T-cell (primary cell): Measurements from ENCODE around the gene PABPN1L. TPM values are rescaled to one million over a fixed set of nuclear protein-coding genes. Genes with fewer than 3 reads are reported as not detected.
A peak's percentile ranks its signal among the peaks of the same experiment; 100 is the strongest.
"Not testable (repeated sequence)": the region's sequence is repeated elsewhere in the genome, so short reads cannot be mapped to it uniquely, and the experiment has no call there.

Source experiments
- ATAC-seq, 4 experiments: fragments of 200-7000 bp in 3 of 4; fragments of 150-1000 bp in 1 of 4; cut with Tn5 transposase; replicated peaks in 1 of 4; 1 replicate in 3 of 4; 2 replicates in 1 of 4; pipeline ENCODE4 v1.10.0; 2021; ENCODE audit warnings: moderate library complexity in 3 of 4, mild to moderate bottlenecking in 2 of 4, moderate number of reproducible peaks in 1 of 4
- CTCF ChIA-PET, 2 donors: fragments of 300-600 bp; sonication (Branson Sonifier 250); formaldehyde crosslinking; loops; one replicate each; lab custom pipeline; 2022; ENCODE audit warnings: antibody characterized with exemption in 2 of 2; lab: Charles Lee
- POLR2A ChIA-PET, 2 donors: fragments of 300-600 bp; sonication (Branson Sonifier 250); formaldehyde crosslinking; loops; one replicate each; lab custom pipeline; 2022; ENCODE audit warnings: antibody characterized with exemption in 2 of 2; lab: Charles Lee
- DNase-seq, 35 experiments: peaks; one replicate each; pipeline versions ENCODE4 v3.0.0 to v3.0.0-alpha.2; 2013 to 2023
- H3K27ac ChIP-seq: one replicate; pipeline ENCODE4 v1.5.1; 2013; ENCODE audit warnings: low read length
- H3K27me3 ChIP-seq, 2 experiments: replicated peaks in 1 of 2; 1 replicate in 1 of 2; 2 replicates in 1 of 2; pipeline versions ENCODE4 v1.6.1 to v1.7.0; 2013; ENCODE audit warnings: low read length in 1 of 2, mixed read lengths in 1 of 2; ENCODE audit not compliant: control insufficient read depth in 2 of 2, insufficient read depth in 2 of 2; ENCODE audit errors: extremely low read depth in 1 of 2
- H3K36me3 ChIP-seq, 2 donors: 1 replicate in 1 of 2; 2 replicates in 1 of 2; pipeline versions ENCODE4 v1.6.1 to v1.7.0; 2013; ENCODE audit warnings: low read length in 1 of 2; ENCODE audit not compliant: control insufficient read depth in 2 of 2, insufficient read depth in 1 of 2; ENCODE audit errors: extremely low read depth in 1 of 2
- H3K4me1 ChIP-seq, 2 experiments: 1 replicate in 1 of 2; 2 replicates in 1 of 2; pipeline versions ENCODE4 v1.6.1 to v1.7.0; 2013; ENCODE audit warnings: low read length in 2 of 2, mixed read lengths in 1 of 2; ENCODE audit not compliant: insufficient read depth in 2 of 2, control insufficient read depth in 1 of 2; ENCODE audit errors: extremely low read depth in 1 of 2
- H3K4me3 ChIP-seq, 2 donors: 1 replicate in 1 of 2; 2 replicates in 1 of 2; pipeline versions ENCODE4 v1.5.1 to v1.7.0; 2013; ENCODE audit warnings: mild to moderate bottlenecking in 2 of 2, low read length in 1 of 2, moderate library complexity in 1 of 2; ENCODE audit not compliant: control insufficient read depth in 1 of 2; ENCODE audit errors: extremely low read depth in 1 of 2
- H3K9me3 ChIP-seq: 2 replicates; pipeline ENCODE4 v1.7.0; 2013
- H3K27ac Mint-ChIP-seq, 2 donors: one replicate each; pipeline ENCODE4 v1.8.0; 2020 to 2021; ENCODE audit warnings: mild to moderate bottlenecking in 2 of 2, mixed read lengths in 2 of 2
- H3K27me3 Mint-ChIP-seq, 2 donors: one replicate each; pipeline ENCODE4 v1.8.0; 2021 to 2022; ENCODE audit warnings: mixed read lengths in 2 of 2
- H3K36me3 Mint-ChIP-seq: one replicate; pipeline ENCODE4 v1.8.0; 2021; ENCODE audit warnings: mixed read lengths
- H3K4me1 Mint-ChIP-seq, 3 donors: one replicate each; pipeline ENCODE4 v1.8.0; 2020 to 2022; ENCODE audit warnings: mixed read lengths in 3 of 3, mild to moderate bottlenecking in 1 of 3
- H3K4me3 Mint-ChIP-seq, 3 donors: one replicate each; pipeline ENCODE4 v1.8.0; 2020 to 2022; ENCODE audit warnings: mild to moderate bottlenecking in 3 of 3, mixed read lengths in 3 of 3, moderate library complexity in 3 of 3
- H3K9me3 Mint-ChIP-seq, 3 donors: one replicate each; pipeline ENCODE4 v1.8.0; 2020 to 2022; ENCODE audit warnings: mixed read lengths in 3 of 3
- WGBS: methylation state at CpG from one replicate; pipeline ENCODE4 v1.1.5; 2013; ENCODE audit warnings: missing lambda C conversion rate; ENCODE audit not compliant: insufficient coverage; 5-methylcytosine and 5-hydroxymethylcytosine counted together
- total RNA-seq, 35 experiments: library from RNA in 6 of 35; stranded (reverse) in 6 of 35; fragments of 120-200 nt in 1 of 35; gene quantifications; one replicate each; pipeline versions ENCODE4 v1.2.1 to v1.2.4 and lab custom pipeline; 2013 to 2026

PABPN1L gene
- total RNA-seq, 5 donors from 2014 or later (not counting 1 experiment from before 2014, with no cell fraction given), result not detected

DNA sequence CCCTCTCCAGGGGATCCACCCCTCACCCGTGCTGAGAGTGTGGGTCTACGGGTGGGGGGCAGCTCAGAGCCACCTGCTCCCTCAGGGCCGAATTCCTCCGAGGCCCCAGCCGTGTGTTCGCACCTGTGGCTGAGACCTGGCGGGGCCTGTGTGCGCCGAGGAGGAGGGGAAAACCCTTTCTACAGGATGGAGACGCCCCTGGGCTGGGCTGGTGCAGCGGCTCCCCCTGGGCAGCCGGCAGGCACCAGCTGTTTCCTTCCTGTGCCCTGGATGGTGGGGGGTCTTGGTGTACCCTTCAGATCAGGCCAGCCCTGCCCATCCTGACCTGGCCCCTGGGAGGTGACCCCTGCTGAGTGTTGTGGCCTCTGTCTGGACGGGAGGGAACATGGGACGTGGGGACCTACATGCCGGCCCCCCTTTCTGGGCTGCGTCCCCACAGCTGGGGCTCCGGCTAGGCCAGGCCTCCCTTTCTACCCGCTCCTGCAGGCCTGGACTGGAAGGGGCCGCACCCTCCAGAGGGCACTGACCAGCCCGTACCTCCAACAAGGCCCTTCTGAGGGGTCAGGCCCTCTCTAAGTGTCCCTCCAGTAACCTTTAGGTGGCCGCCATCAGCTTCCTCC, 28.3 kb upstream of the PABPN1L start:
- no peaks in the 10 kb centered on the region for H3K9me3 Mint-ChIP-seq
- WGBS, result 58% methylated on average over 15 of the region's 21 CpGs
- POLR2A ChIA-PET, result no interaction called here
- no peak overlapping the region for H3K4me3 Mint-ChIP-seq
- no peaks in the 10 kb centered on the region for H3K36me3 ChIP-seq
- H3K27me3 ChIP-seq, result peaks cover 0 to 11% of the 10 kb centered on the region in 2 experiments
- no peaks in the 10 kb centered on the region for H3K27me3 Mint-ChIP-seq
- no peaks in the 10 kb centered on the region for H3K9me3 ChIP-seq
- no peak for DNase-seq
- H3K4me1 ChIP-seq, result no peaks in the 10 kb centered on the region
- H3K36me3 Mint-ChIP-seq, result no peaks in the 10 kb centered on the region
- CTCF ChIA-PET, result no interaction called here
- no peak overlapping the region for H3K27ac Mint-ChIP-seq
- H3K4me3 ChIP-seq, result no peak overlapping the region
- ATAC-seq, result peak in 1 of 4 experiments; percentile 30
- no peak overlapping the region for H3K27ac ChIP-seq
- no peaks in the 10 kb centered on the region for H3K4me1 Mint-ChIP-seq

DNA sequence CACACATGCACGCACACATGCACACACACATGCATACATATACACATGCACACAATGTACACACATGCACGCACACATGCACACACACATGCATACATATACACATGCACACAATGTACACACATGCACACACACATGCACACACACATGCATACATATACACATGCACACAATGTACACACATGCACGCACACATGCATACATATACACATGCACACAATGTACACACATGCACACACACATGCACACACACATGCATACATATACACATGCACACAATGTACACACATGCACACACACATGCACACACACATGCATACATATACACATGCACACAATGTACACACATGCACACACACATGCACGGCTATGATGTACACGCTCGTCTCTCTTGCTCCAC, 27.8 kb upstream of the PABPN1L start:
- H3K27ac Mint-ChIP-seq, H3K36me3 ChIP-seq, H3K4me3 ChIP-seq, H3K4me3 Mint-ChIP-seq, POLR2A ChIA-PET, H3K9me3 Mint-ChIP-seq, CTCF ChIA-PET, ATAC-seq, H3K27me3 Mint-ChIP-seq, H3K27me3 ChIP-seq, H3K27ac ChIP-seq, DNase-seq, H3K4me1 Mint-ChIP-seq, H3K4me1 ChIP-seq, H3K36me3 Mint-ChIP-seq, H3K9me3 ChIP-seq: not testable (repeated sequence)
- WGBS, result 89% methylated on average over 4 of the region's 6 CpGs

GRCh38 chr16:88893127-88893968, 26.9 kb upstream of the PABPN1L start:
- Histone ChIP-seq H3K4me3 (no peak overlapping the region), H3K9me3 (no peaks in the 10 kb centered on the region), H3K4me1 (no peaks in the 10 kb centered on the region), H3K27ac (no peak overlapping the region), H3K27me3 (peaks cover 0 to 9% of the 10 kb centered on the region in 2 experiments), H3K36me3 (no peaks in the 10 kb centered on the region)
- no peak for ATAC-seq
- 90% methylated on average over 13 of the region's 19 CpGs for WGBS
- Mint-ChIP-seq H3K4me1 (no peaks in the 10 kb centered on the region), H3K27ac (no peak overlapping the region), H3K9me3 (no peaks in the 10 kb centered on the region), H3K27me3 (no peaks in the 10 kb centered on the region), H3K36me3 (no peaks in the 10 kb centered on the region), H3K4me3 (no peak overlapping the region)
- CTCF ChIA-PET, result no interaction called here
- no peak for DNase-seq
- POLR2A ChIA-PET, result no interaction called here

GRCh38 chr16:88892065-88892464, 25.6 kb upstream of the PABPN1L start:
- no peaks in the 10 kb centered on the region for H3K27me3 Mint-ChIP-seq
- ATAC-seq, result no peak
- ChIA-PET CTCF (no interaction called here), POLR2A (no interaction called here)
- Histone ChIP-seq H3K36me3 (no peaks in the 10 kb centered on the region), H3K4me3 (no peak overlapping the region), H3K9me3 (no peaks in the 10 kb centered on the region), H3K27ac (no peak overlapping the region), H3K27me3 (peaks cover 0 to 5% of the 10 kb centered on the region in 2 experiments), H3K4me1 (no peaks in the 10 kb centered on the region)
- H3K36me3 Mint-ChIP-seq, result no peaks in the 10 kb centered on the region
- WGBS, result 92% methylated on average over 13 of the region's 20 CpGs
- H3K27ac Mint-ChIP-seq, result no peak overlapping the region
- H3K4me3 Mint-ChIP-seq, result no peak overlapping the region
- no peaks in the 10 kb centered on the region for H3K4me1 Mint-ChIP-seq
- no peaks in the 10 kb centered on the region for H3K9me3 Mint-ChIP-seq
- DNase-seq, result no peak

DNA sequence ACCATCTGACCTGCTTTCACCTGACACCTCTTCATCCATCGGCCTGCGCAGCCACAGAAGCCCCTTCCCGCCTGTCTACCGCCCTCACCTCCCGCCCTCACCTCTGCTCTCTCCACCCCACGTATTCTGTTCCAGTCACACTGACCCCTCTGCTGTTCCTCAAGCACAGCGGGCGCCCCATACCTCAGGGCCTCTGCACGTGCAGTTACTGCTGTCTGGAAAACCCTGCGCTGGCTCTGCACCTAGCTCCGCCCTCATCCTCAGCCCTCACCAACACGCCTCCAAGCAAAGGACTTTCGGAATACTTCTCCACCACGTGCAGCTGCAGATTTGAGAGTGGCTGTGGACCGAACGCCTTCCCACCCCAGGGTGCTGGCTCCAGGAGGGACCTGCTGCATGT, 24.6 kb upstream of the PABPN1L start:
- H3K4me1 ChIP-seq, result no peaks in the 10 kb centered on the region
- ATAC-seq (no peak), DNase-seq (no peak)
- no peak overlapping the region for H3K27ac ChIP-seq
- CTCF ChIA-PET, result no interaction called here
- no peak overlapping the region for H3K4me3 Mint-ChIP-seq
- H3K36me3 ChIP-seq, result no peaks in the 10 kb centered on the region
- H3K27me3 ChIP-seq, result peaks cover 0 to 5% of the 10 kb centered on the region in 2 experiments
- H3K36me3 Mint-ChIP-seq, result no peaks in the 10 kb centered on the region
- no peak overlapping the region for H3K27ac Mint-ChIP-seq
- 90% methylated on average over 16 of the region's 16 CpGs for WGBS
- H3K4me1 Mint-ChIP-seq, result no peaks in the 10 kb centered on the region
- POLR2A ChIA-PET, result no interaction called here
- no peak overlapping the region for H3K4me3 ChIP-seq
- H3K9me3 ChIP-seq, result no peaks in the 10 kb centered on the region
- H3K27me3 Mint-ChIP-seq, result no peaks in the 10 kb centered on the region
- H3K9me3 Mint-ChIP-seq, result no peaks in the 10 kb centered on the region

DNA sequence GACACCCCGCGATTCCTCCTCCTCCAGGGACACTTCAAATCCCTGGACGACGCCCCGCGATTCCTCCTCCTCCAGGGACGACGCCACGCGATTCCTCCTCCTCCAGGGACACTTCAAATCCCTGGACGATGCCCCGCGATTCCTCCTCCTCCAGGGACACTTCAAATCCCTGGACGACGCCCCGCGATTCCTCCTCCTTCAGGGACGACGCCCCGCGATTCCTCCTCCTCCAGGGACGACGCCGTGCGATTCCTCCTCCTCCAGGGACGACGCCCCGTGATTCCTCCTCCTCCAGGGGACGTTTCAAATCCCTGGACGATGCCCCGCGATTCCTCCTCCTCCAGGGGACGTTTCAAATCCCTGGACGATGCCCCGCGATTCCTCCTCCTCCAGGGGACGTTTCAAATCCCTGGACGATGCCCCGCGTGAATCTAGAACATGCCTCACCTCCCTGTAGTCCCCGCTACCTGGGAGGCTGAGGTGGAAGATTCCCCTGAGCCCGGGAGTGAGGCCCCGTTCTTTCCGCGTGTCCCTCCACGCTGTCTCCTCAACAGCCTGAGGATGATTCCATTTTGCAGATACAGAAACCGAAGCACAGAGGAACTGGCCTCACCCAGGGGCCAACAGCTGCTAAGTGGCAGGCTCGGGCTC, 23.4 kb upstream of the PABPN1L start:
- CTCF ChIA-PET, DNase-seq, H3K4me1 Mint-ChIP-seq, H3K9me3 Mint-ChIP-seq, H3K36me3 ChIP-seq, H3K36me3 Mint-ChIP-seq, H3K27me3 ChIP-seq, H3K4me1 ChIP-seq, H3K27ac Mint-ChIP-seq, H3K27ac ChIP-seq, H3K4me3 Mint-ChIP-seq, H3K27me3 Mint-ChIP-seq, H3K4me3 ChIP-seq, H3K9me3 ChIP-seq, ATAC-seq: not testable (repeated sequence)
- WGBS, result 92% methylated on average over 24 of the region's 48 CpGs
- POLR2A ChIA-PET, result interaction anchor here in 1 of 2 donors (0.6 kb wide), 1 partner anchor 656 kb away, joined by 5 read pairs; no protein-coding TSS in a partner anchor
